Astrocyte (in vitro differentiated cells and primary cell): ENCODE data around the gene JPH3.

Experiments used
- EZH2 ChIP-seq: IDR thresholded peaks from 2 replicates; pipeline ENCODE4 v1.6.1; 2012; ENCODE audit warnings: mild to moderate bottlenecking, low read length, inconsistent platforms; ENCODE audit not compliant: insufficient read depth
- TF ChIP-seq, protein P1 (sequence below): IDR thresholded peaks from 2 replicates; pipeline ENCODE4 v1.5.1; 2011; ENCODE audit warnings: low read depth, mild to moderate bottlenecking, inconsistent platforms, low read length, moderate library complexity; ENCODE audit not compliant: insufficient read depth

DNA sequence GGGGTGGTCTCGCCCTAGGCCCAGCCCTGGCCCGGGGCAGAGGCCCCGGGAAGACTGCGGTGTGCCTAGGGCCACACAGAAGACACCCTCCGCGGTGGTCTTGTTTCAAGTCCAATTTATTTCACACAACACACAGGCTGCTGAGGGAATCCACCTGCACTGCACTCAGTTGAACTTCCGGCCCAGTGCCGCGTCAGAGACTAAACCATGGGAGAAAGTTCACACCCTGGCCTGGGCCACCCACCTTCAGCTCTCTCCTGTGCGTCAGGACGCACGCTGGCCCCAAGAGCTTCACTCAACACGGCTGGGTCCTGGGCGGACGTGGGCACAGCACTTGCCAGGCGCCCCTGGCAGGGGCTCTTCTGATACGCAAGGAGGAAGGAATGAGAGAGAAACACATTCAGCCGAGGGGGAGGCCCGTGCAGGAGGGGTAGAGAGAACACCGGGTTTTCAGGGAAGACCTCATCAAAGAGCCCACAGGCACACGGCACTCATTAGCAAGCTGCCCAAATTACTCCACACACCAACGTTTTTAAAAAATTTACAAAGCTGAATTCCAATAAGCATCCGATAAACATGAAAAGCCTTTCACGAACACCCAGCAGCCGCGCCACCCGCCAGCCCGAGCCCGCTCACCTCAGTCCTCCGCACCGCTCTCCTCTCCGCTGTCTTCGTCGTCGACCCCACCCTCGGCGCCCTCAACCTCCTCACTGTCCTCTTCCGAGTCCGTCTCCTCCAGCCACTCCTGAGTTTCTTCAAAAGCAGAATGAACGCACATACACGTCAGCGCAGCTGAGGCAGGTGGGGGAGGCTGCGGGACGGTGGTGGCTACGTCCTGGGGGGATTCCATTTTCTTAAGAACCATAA lies 105.6 kb downstream of the JPH3 start:
- TF ChIP-seq EZH2: no peak
- TF ChIP-seq, protein P1, sequence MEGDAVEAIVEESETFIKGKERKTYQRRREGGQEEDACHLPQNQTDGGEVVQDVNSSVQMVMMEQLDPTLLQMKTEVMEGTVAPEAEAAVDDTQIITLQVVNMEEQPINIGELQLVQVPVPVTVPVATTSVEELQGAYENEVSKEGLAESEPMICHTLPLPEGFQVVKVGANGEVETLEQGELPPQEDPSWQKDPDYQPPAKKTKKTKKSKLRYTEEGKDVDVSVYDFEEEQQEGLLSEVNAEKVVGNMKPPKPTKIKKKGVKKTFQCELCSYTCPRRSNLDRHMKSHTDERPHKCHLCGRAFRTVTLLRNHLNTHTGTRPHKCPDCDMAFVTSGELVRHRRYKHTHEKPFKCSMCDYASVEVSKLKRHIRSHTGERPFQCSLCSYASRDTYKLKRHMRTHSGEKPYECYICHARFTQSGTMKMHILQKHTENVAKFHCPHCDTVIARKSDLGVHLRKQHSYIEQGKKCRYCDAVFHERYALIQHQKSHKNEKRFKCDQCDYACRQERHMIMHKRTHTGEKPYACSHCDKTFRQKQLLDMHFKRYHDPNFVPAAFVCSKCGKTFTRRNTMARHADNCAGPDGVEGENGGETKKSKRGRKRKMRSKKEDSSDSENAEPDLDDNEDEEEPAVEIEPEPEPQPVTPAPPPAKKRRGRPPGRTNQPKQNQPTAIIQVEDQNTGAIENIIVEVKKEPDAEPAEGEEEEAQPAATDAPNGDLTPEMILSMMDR: no peak
